Prostate gland (tissue), 2 donors: ENCODE measurements around the gene FAM149B1.

Experiments used
- CTCF ChIP-seq, 4 experiments: fragments of 200-600 bp in 2 of 4; fragments of 450-650 bp in 2 of 4; sonication (generic) in 2 of 4; IDR thresholded peaks; 1 replicate in 3 of 4; 2 replicates in 1 of 4; pipeline ENCODE4 v1.5.1; 2016 to 2019; ENCODE audit warnings: antibody characterized with exemption in 4 of 4, mild to moderate bottlenecking in 2 of 4, moderate library complexity in 2 of 4
- POLR2A ChIP-seq: fragments of 450-650 bp; IDR thresholded peaks from one replicate; pipeline ENCODE4 v1.6.1; 2016; ENCODE audit warnings: antibody characterized with exemption, mild to moderate bottlenecking

GRCh38 chr10:73167783-73168464 is at the start of gene FAM149B1, which contains the start of gene ECD:
- TF ChIP-seq POLR2A (peak; percentile 94), CTCF (IDR thresholded peaks at IDR 0.05) (peak in 3 of 4 experiments; percentile 19 to 59 (median 56))
